Psoas muscle (tissue), 8 donors: Measurements from ENCODE around the gene OBSCN. TPM values are rescaled to one million over a fixed set of nuclear protein-coding genes. Genes with fewer than 3 reads are reported as not detected.

ENCODE experiments used
- ATAC-seq, 4 donors: fragments of 200-7000 bp; cut with Tn5 transposase; one replicate each; pipeline ENCODE4 v1.9.1; 2020; ENCODE audit warnings: moderate library complexity in 3 of 4, mild to moderate bottlenecking in 2 of 4
- DNase-seq, 2 donors: peaks; one replicate each; pipeline ENCODE4 v3.0.0-alpha.2; 2020
- H3K27ac ChIP-seq: fragments of 200-600 bp; one replicate; pipeline ENCODE4 v1.8.0; 2022
- H3K27me3 ChIP-seq, 3 donors: fragments of 200-600 bp in 1 of 3; one replicate each; pipeline versions ENCODE4 v1.6.1 to v1.8.0; 2013 to 2022; ENCODE audit warnings: low read length in 2 of 3, mild to moderate bottlenecking in 2 of 3, moderate library complexity in 1 of 3; ENCODE audit not compliant: insufficient read depth in 3 of 3
- H3K36me3 ChIP-seq, 2 donors: fragments of 200-600 bp in 1 of 2; one replicate each; pipeline versions ENCODE4 v1.6.1 to v1.8.0; 2013 to 2022; ENCODE audit warnings: low read depth in 1 of 2, mild to moderate bottlenecking in 1 of 2, moderate library complexity in 1 of 2; ENCODE audit not compliant: insufficient read depth in 1 of 2
- H3K4me1 ChIP-seq: fragments of 200-600 bp; one replicate; pipeline ENCODE4 v1.8.0; 2022
- H3K4me3 ChIP-seq: fragments of 200-600 bp; one replicate; pipeline ENCODE4 v1.8.0; 2022; ENCODE audit warnings: mild to moderate bottlenecking
- H3K9me3 ChIP-seq: fragments of 200-600 bp; one replicate; pipeline ENCODE4 v1.8.0; 2022
- CTCF ChIP-seq: fragments of 200-600 bp; IDR thresholded peaks from one replicate; pipeline ENCODE4 v1.8.0; 2022; ENCODE audit warnings: antibody characterized with exemption
- WGBS, 3 donors: extraction: QIAGEN DNeasy Blood & Tissue Kit; methylation state at CpG; one replicate each; pipeline versions ENCODE4 v1.1.6 to v1.1.7; 2013; 5-methylcytosine and 5-hydroxymethylcytosine counted together
- intact Hi-C, 2 donors: fragments of 100-400 bp; cut with DNase I; formaldehyde crosslinking; loops; one replicate each; pipeline versions ENCODE4 v1.11.0 to v1.14.2; 2022
- polyA plus RNA-seq, 3 donors: library from polyadenylated mRNA; stranded (reverse); fragments of 200-250 nt; gene quantifications; one replicate each; pipeline ENCODE4 v1.2.3, GENCODE V29; 2013
- total RNA-seq, 4 donors: library from RNA; stranded (reverse); fragmentation: NEBNext Ultra II Directional in 2 of 4; extraction: Animal tissue kit (Norgen Biotek cat#: 25700) in 2 of 4; gene quantifications; one replicate each; pipeline versions ENCODE4 v1.2.1 to v1.2.4, GENCODE V29; 2021 to 2023
- donor health status: healthy with polysubstance abuse.
- donor health status: DM: no; HTN: no; CAD: no; lungs with moderate emphysema.
- donor health status: Bipolar disorder and iron deficiency.
- donor health status: healthy.
- donor health status: DM: yes; HTN: yes; CAD: no.
- donor health status: DM: no; HTN: no; CAD: no.
- donor health status: DM: no; HTN: no; CAD: no.
- donor health status: DM: yes; HTN: yes; CAD: no.

OBSCN gene
- total and polyA plus RNA-seq, 7 donors, result 397 to 1,869 (median 1,061) TPM

- no peak for TF ChIP-seq CTCF
- Histone ChIP-seq H3K27me3 (peaks cover 0 to 21% (median 0%) of the 10 kb centered on the region in 3 donors), H3K36me3 (no peaks in the 10 kb centered on the region), H3K4me3 (no peak overlapping the region), H3K4me1 (peaks cover 26% of the 10 kb centered on the region), H3K27ac (peak overlapping the region; percentile 9), H3K9me3 (no peaks in the 10 kb centered on the region)
- ATAC-seq (no peak), DNase-seq (no peak)
- WGBS, 3 donors, result 26 to 40% (median 30%) methylated on average over 7 of the region's 7 CpGs
- intact Hi-C loops, result no loop called here
Measured at GRCh38 chr1:228161362-228161761, 46.5 kb upstream of the OBSCN start.

GRCh38 chr1:228161866-228162265 lies 46.0 kb upstream of the OBSCN start:
- H3K9me3 ChIP-seq, result no peaks in the 10 kb centered on the region
- H3K36me3 ChIP-seq, result no peaks in the 10 kb centered on the region
- peaks cover 30% of the 10 kb centered on the region for H3K4me1 ChIP-seq
- no peak for TF ChIP-seq CTCF
- peak overlapping the region; percentile 9 for H3K27ac ChIP-seq
- peaks cover 0 to 16% (median 0%) of the 10 kb centered on the region in 3 donors for H3K27me3 ChIP-seq
- DNase-seq (no peak), ATAC-seq (no peak)
- 52 to 63% (median 57%) methylated on average over 9 of the region's 9 CpGs for whole genome bisulfite sequencing, 3 donors
- intact Hi-C loops, result loop anchor here in 1 of 2 donors (1.0 kb wide), 1 partner anchor 22 kb away; the partner anchor contains the start of gene GUK1
- no peak overlapping the region for H3K4me3 ChIP-seq

GRCh38 chr1:228162286-228163006 lies 45.4 kb upstream of the OBSCN start:
- peaks cover 34% of the 10 kb centered on the region for H3K4me1 ChIP-seq
- intact Hi-C loops, result loop anchor here in 1 of 2 donors (1.0 kb wide), 1 partner anchor 22 kb away; the partner anchor contains the start of gene GUK1
- no peak for TF ChIP-seq CTCF
- peaks cover 0 to 11% (median 0%) of the 10 kb centered on the region in 3 donors for H3K27me3 ChIP-seq
- no peak overlapping the region for H3K4me3 ChIP-seq
- DNase-seq (peak in 1 of 2 donors; percentile 67), ATAC-seq (no peak)
- no peaks in the 10 kb centered on the region for H3K9me3 ChIP-seq
- WGBS, 3 donors, result 24 to 33% (median 29%) methylated on average over 13 to 14 of the region's 14 CpGs
- H3K27ac ChIP-seq, result peak overlapping the region; percentile 99
- H3K36me3 ChIP-seq, result no peaks in the 10 kb centered on the region

GRCh38 chr1:228163007-228163753 lies 44.7 kb upstream of the OBSCN start:
- Histone ChIP-seq H3K27me3 (peaks cover 0 to 5% (median 0%) of the 10 kb centered on the region in 3 donors), H3K4me1 (peaks cover 35% of the 10 kb centered on the region), H3K27ac (peak overlapping the region; percentile 99), H3K4me3 (no peak overlapping the region), H3K36me3 (no peaks in the 10 kb centered on the region), H3K9me3 (no peaks in the 10 kb centered on the region)
- peak; percentile 65 to 74 for DNase-seq
- no peak for ATAC-seq
- intact Hi-C loops, result no loop called here
- TF ChIP-seq CTCF, result no peak
- WGBS, 3 donors, result 32 to 51% (median 37%) methylated on average over 21 to 30 of the region's 30 CpGs
